Activated T-helper 2 cell treated with anti-CD3 and anti-CD28 coated beads, Interferon-gamma antibody, Interleukin-2, Interleukin-4, amounts not matched to agents 10 μg/mL and 5 μg/mL and 100 μg/mL, durations not matched to agents 14 hours and 24 hours and 36 hours (primary cell): ENCODE results near the gene TICAM1. TPM values are rescaled to one million over a fixed set of nuclear protein-coding genes. Genes with fewer than 3 reads are reported as not detected.
A peak's percentile ranks its signal among the peaks of the same experiment; 100 is the strongest.
"Not testable (repeated sequence)": the region's sequence is repeated elsewhere in the genome, so short reads cannot be mapped to it uniquely, and the experiment has no call there.

ENCODE experiments used
- DNase-seq: peaks from one replicate; pipeline ENCODE4 v3.0.0; 2021; ENCODE audit warnings: low spot score
- H3K27ac Mint-ChIP-seq: one replicate; pipeline ENCODE4 v1.8.0; 2021; ENCODE audit warnings: mixed read lengths
- H3K27me3 Mint-ChIP-seq: one replicate; pipeline ENCODE4 v1.8.0; 2021; ENCODE audit warnings: low read depth, mixed read lengths
- H3K36me3 Mint-ChIP-seq: one replicate; pipeline ENCODE4 v1.8.0; 2021; ENCODE audit warnings: low read depth, mixed read lengths
- H3K4me1 Mint-ChIP-seq: one replicate; pipeline ENCODE4 v1.8.0; 2021; ENCODE audit warnings: low read depth, mixed read lengths
- H3K4me3 Mint-ChIP-seq: one replicate; pipeline ENCODE4 v1.8.0; 2021; ENCODE audit warnings: low read depth, mild to moderate bottlenecking, moderate library complexity, mixed read lengths
- H3K9me3 Mint-ChIP-seq: one replicate; pipeline ENCODE4 v1.8.0; 2021; ENCODE audit warnings: mixed read lengths
- intact Hi-C: fragments of 100-400 bp; cut with micrococcal nuclease; formaldehyde crosslinking; loops from one replicate; pipeline ENCODE4 v1.15.1; 2023
- total RNA-seq: library from RNA; stranded (reverse); gene quantifications from 2 replicates; pipeline ENCODE4 v1.2.3, GENCODE V29; 2022

The TICAM1 gene
- total RNA-seq, 1 donor from 2014 or later = 30.4 TPM

DNA sequence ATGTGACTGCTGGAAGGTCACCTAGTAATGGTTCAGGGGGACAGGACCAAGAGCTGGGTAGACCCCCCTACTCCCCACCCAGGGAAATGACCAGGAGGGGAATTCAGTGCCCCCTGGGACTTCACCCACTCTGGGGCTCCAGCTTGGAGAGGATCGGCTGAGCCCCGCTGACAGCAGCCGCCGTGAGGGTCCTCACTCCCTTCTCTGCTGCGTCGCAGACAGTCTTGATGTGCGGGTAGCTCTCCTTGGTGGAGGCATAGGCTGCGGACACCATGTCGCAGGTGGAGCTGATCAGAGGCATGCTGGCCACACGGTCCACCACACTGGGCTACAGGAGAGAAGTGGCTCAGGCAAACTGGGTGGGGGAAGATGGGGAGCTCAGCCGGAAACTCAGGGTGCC lies 28.2 kb upstream of the TICAM1 start:
- H3K27ac Mint-ChIP-seq = no peak overlapping the region
- intact Hi-C loops = no loop called here
- no peaks in the 10 kb centered on the region for H3K4me1 Mint-ChIP-seq
- peaks cover 13% of the 10 kb centered on the region for H3K36me3 Mint-ChIP-seq
- H3K4me3 Mint-ChIP-seq = no peak overlapping the region
- no peak for DNase-seq
- no peaks in the 10 kb centered on the region for H3K9me3 Mint-ChIP-seq
- H3K27me3 Mint-ChIP-seq = no peaks in the 10 kb centered on the region

DNA sequence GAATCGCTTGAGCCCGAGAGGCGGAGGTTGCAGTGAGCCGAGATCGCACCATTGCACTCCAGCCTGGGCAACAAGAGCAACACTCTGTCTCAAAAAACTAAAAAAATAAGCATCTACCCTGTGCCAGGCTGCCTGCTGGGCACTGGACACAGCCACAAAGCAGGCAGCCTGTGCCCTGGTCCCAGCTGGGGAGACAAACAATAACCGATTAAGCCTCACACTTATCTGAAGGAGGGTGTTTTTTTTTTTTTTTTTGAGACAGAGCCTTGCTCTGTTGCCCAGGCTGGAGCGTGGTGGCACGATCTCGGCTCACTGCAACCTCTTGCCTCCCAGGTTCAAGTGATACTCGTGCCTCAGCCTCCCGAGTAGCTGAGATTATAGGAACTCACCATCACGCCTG lies 25.0 kb upstream of the TICAM1 start:
- peaks cover 22% of the 10 kb centered on the region for H3K36me3 Mint-ChIP-seq
- H3K9me3 Mint-ChIP-seq, H3K27ac Mint-ChIP-seq, intact Hi-C loops, H3K4me1 Mint-ChIP-seq, H3K27me3 Mint-ChIP-seq, DNase-seq, H3K4me3 Mint-ChIP-seq: not testable (repeated sequence)

DNA sequence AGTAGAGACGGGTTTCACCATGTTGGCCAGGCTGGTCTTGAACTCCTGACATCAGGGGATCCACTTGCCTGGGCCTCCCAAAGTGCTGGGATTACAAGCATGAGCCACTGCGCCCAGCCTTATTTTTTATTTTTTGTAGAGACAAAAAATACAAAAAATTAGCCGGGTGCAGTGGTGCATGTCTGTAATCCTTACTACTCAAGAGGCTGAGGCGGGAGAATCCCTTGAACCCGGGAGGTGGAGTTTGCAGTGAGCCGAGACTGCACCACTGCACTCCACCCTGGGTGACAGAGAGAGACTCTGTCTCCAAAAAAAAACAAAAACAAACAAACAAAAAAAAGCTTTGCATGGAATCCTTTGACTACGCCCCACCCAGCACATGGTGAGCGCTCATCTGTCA lies 22.0 kb upstream of the TICAM1 start:
- intact Hi-C loops, H3K27ac Mint-ChIP-seq, H3K4me1 Mint-ChIP-seq, H3K27me3 Mint-ChIP-seq, H3K9me3 Mint-ChIP-seq, DNase-seq, H3K4me3 Mint-ChIP-seq: not testable (repeated sequence)
- peaks cover 20% of the 10 kb centered on the region for H3K36me3 Mint-ChIP-seq

DNA sequence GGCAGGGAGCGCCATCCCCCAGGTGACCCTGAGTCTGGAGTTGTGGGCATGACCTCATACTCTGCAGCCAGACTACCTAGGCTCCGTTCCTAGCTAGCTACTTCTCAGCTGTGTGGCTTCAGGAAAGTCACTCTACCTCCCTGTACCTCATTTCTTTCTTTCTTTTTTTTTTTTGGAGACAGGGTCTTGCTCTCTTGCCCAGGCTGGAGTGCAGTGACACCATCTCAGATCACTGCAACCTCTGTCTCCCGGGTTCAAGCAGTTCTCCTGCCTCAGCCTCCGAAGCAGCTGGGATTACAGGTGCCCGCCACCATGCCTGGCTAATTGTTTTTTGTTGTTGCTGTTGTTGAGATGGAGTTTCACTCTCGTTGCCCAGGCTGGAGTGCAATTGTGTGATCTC lies 21.0 kb upstream of the TICAM1 start:
- H3K27ac Mint-ChIP-seq = no peak overlapping the region
- H3K27me3 Mint-ChIP-seq = no peaks in the 10 kb centered on the region
- intact Hi-C loops = no loop called here
- peaks cover 20% of the 10 kb centered on the region for H3K36me3 Mint-ChIP-seq
- H3K9me3 Mint-ChIP-seq = no peaks in the 10 kb centered on the region
- no peaks in the 10 kb centered on the region for H3K4me1 Mint-ChIP-seq
- no peak overlapping the region for H3K4me3 Mint-ChIP-seq
- no peak for DNase-seq

DNA sequence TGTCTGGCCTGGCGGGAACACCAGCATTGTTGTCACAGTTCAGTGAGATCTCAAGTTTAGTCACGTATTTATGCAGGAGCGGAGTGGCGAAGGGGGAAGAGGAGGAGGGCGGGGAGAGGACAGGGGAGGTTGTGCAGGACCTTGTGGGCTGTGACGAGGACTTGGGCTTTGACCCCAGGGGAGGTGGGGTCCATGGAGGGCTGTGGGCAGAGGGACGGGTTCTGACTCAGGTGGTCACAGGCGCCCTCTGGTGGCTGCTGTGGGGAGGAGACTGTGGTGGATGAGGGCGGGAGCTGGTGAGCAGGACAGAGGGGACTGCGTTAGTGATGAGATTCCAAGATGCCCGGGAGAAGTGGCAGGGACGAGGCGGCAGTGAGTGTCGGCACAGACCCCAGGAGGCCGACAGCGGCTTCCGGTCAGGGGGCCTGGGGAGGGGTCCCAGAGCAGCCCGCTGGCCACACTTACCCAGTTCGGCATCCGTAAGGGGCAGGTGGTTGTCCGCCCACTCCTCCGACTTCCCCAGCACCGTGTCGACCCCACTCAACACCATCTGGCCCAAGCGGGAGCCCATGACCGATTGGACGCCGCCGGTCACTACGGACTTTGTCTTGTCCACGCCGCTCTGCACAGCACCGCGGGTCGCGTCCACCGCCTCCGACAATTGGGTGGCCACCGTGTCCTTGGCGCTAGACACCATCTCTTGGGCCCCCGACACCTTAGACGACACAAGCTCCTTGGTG lies 20.2 kb upstream of the TICAM1 start:
- Mint-ChIP-seq H3K27me3 (no peaks in the 10 kb centered on the region), H3K4me3 (no peak overlapping the region), H3K36me3 (peaks cover 20% of the 10 kb centered on the region), H3K4me1 (no peaks in the 10 kb centered on the region), H3K9me3 (no peaks in the 10 kb centered on the region), H3K27ac (no peak overlapping the region)
- intact Hi-C loops = loop anchor here (1.0 kb wide), 1 partner anchor 40 kb away; no protein-coding TSS in a partner anchor
- peak; percentile 62 for DNase-seq

DNA sequence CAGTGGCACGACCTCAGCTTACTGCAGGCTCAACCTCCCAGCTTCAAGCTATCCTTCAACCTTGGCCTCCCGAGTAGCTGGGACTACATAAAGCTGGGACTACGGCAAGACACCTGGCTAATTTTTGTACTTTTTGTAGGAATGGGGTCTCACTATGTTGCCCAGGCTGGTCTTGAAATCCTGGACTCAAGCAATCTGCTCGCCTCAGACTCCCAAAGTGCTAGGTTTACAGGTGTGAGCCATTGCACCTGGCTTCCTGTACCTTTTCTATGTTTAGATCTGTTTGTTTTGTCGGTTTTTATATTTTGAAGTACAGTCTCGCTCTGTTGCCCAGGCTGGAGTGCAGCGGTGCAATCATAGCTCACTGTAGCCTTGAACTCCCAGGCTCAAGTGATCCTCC lies 17.5 kb upstream of the TICAM1 start:
- H3K9me3 Mint-ChIP-seq = no peaks in the 10 kb centered on the region
- DNase-seq = no peak
- H3K4me3 Mint-ChIP-seq = no peak overlapping the region
- intact Hi-C loops = no loop called here
- no peak overlapping the region for H3K27ac Mint-ChIP-seq
- H3K4me1 Mint-ChIP-seq = no peaks in the 10 kb centered on the region
- no peaks in the 10 kb centered on the region for H3K27me3 Mint-ChIP-seq
- peaks cover 20% of the 10 kb centered on the region for H3K36me3 Mint-ChIP-seq

DNA sequence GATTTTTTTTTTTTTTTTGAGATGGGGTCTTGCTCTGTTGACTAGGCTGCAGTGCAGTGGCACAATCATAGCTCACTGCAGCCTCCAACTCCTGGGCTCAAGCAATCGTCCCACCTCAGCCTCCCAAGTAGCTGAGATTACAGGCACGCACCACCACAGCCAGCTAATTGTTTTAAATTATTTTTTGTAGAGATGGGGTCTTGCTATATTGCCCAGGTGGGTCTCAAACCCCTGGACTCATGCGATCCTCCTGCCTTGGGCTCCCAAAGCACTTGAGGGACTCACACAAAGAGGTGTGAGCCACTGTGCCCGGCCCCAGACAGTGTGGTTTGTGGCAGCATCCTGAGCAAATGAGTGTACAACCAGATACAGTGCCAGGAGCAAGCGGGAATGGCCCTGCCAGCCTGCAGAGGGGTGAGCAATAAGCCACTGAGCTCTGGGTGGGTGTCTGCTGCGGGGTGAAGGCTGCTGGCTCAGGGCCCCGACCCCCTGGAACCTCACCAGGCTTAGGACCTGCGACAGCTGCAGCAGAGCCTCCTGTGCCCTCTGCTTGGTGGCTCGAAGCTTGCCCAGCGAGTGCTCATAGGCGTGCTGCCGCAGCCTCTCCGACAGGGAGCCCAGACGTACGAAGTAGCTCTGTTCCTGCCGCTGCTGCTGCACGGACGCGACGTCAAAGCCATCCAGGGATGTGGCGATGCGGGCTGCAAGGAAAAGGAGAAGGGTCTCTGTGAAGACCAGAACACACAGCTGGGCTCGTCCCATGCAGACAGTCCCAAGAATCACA lies 15.9 kb upstream of the TICAM1 start:
- no peak overlapping the region for H3K4me3 Mint-ChIP-seq
- DNase-seq = no peak
- H3K9me3 Mint-ChIP-seq = no peaks in the 10 kb centered on the region
- H3K27me3 Mint-ChIP-seq = no peaks in the 10 kb centered on the region
- H3K27ac Mint-ChIP-seq = no peak overlapping the region
- intact Hi-C loops = no loop called here
- peaks cover 26% of the 10 kb centered on the region for H3K36me3 Mint-ChIP-seq
- H3K4me1 Mint-ChIP-seq = no peaks in the 10 kb centered on the region

DNA sequence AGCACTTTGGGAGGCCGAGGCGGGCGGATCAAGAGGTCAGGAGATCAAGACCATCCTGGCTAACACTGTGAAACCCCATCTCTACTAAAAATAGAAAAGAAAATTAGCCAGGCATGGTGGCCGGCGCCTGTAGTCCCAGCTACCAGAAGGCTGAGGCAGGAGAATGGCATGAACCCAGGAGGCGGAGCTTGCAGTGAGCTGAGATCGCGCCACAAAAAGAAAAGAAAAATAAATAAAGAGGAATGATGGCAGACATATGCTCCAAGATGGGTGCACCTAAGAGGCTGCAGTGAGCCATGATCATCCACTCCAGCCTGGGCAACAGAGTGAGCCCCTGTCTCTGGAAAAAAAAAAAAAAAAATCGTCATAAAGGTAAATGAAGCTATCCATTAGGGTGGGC lies 14.5 kb upstream of the TICAM1 start:
- DNase-seq, H3K4me1 Mint-ChIP-seq, H3K4me3 Mint-ChIP-seq, H3K9me3 Mint-ChIP-seq, H3K27me3 Mint-ChIP-seq, H3K27ac Mint-ChIP-seq, intact Hi-C loops: not testable (repeated sequence)
- H3K36me3 Mint-ChIP-seq = peaks cover 23% of the 10 kb centered on the region

DNA sequence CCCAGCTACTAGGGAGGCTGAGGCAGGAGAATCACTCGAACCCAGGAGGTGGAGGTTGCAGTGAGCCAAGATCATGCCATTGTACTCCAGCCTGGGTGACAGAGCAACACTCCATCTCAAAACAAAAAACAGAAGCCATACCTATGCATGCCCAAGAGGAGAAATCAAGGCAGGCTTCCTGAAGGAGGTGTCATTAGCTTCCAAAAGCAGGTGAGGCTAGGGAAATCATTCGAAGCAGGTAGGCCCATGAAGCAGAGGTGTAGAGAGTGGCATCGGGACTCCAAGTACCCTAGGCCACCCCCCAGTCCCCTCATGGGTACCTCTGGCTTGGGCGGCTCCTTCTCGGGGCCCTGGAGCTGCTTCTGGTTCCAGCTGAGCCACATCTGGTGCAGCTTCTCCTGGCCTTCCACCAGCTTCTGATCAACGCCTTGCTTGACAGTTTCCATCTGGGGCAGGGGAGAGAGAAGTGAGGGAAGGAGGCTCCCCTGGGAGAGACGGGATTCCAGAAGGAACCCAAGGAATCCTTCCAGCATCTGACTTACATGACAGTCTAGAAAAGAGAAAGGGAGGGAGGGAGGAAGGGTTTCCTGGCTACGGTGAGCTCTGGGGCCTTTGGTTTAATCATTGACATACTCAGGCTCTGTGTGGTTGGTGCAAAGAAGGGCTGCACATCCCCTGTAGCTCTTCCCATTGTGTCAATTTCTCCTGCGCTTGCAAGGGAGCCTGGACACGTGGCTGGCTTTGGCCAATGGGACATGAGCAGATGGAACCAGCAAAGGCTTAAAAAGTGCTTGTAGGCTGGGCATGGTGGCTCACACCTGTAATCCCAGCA lies 13.1 kb upstream of the TICAM1 start:
- Mint-ChIP-seq H3K36me3 (peaks cover 31% of the 10 kb centered on the region), H3K27ac (no peak overlapping the region), H3K4me1 (peaks cover 8% of the 10 kb centered on the region), H3K27me3 (no peaks in the 10 kb centered on the region), H3K9me3 (no peaks in the 10 kb centered on the region), H3K4me3 (no peak overlapping the region)
- DNase-seq = no peak
- intact Hi-C loops = no loop called here

DNA sequence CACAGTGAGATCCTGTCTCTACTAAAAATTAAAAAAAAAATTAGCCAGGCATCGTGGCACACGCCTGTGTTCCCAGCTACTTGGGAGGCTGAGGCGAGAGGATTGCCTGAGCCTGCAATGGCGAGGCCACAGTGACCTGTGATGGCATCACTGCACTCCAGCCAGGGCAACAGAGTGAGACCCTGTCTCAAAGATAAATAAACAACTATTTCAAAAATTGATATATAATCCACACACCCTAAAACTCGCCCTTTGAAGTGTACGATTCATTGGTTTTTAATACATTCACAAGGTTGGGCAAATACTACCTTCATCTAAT lies 12.1 kb upstream of the TICAM1 start:
- intact Hi-C loops = no loop called here
- Mint-ChIP-seq H3K4me3 (no peak overlapping the region), H3K27me3 (no peaks in the 10 kb centered on the region), H3K4me1 (peaks cover 8% of the 10 kb centered on the region), H3K36me3 (peaks cover 38% of the 10 kb centered on the region), H3K9me3 (no peaks in the 10 kb centered on the region), H3K27ac (no peak overlapping the region)
- no peak for DNase-seq

DNA sequence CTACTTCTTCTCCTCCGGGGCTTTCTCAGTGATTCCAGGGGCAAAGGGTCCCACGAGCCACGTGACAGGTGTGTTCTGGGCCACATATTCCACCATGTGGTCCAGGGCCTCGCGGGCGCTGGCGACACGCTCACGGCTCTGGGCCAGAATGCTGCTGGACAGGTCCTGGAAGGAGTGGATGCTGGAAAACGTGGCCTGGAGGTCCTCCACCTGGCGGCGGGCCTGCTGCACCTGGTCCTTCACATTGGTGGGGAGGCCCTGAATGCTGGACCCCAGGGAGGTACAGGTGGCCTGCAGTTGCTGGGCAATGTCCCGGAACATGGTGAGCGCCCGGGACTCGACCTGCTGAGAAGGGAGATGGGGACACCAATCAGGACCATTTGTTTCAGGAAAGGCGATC lies 7.7 kb upstream of the TICAM1 start:
- Mint-ChIP-seq H3K9me3 (no peaks in the 10 kb centered on the region), H3K27me3 (no peaks in the 10 kb centered on the region), H3K27ac (no peak overlapping the region), H3K4me1 (peaks cover 8% of the 10 kb centered on the region), H3K36me3 (peaks cover 35% of the 10 kb centered on the region), H3K4me3 (no peak overlapping the region)
- DNase-seq = no peak
- intact Hi-C loops = no loop called here

DNA sequence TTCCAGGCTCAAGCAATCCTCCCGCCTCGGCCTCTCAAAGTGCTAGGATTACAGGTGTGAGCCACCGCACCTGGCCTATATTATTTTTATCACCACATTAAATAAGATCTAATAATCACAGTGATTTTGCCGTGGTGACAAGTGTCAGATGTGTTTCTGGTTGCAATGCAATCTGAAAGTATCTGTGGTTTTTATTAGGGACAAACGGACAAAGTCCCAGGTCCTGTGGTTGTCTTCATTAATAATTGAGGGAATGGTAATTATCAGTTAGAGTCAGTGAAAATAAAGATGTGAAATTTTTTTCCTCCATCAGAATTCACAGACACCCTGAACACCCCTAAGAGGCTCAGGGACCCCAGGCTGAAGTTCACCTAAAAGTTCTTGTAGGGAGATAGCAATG lies 1.3 kb upstream of the TICAM1 start:
- H3K4me1 Mint-ChIP-seq = peaks cover 17% of the 10 kb centered on the region

DNA sequence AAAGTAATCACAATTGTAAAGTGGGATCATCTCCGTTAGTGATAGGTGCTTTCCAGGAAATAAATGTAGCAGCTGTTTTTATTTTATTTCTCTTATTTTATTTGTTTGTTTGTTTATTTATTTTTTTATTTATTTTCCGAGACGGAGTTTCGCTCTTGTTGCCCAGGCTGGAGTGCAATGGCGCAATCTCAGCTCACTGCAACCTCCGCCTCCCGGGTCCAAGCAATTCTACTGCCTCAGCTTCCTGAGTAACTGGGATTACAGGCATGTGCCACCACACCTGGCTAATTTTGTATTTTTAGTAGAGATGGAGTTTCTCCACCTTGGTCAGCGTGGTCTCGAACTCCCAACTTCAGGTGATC lies 448 bp upstream of the TICAM1 start:
- Mint-ChIP-seq H3K4me1 (peaks cover 17% of the 10 kb centered on the region), H3K27ac (peak overlapping the region; percentile 78), H3K36me3 (peaks cover 23% of the 10 kb centered on the region), H3K4me3 (peak overlapping the region; percentile 96)
- DNase-seq, H3K9me3 Mint-ChIP-seq, H3K27me3 Mint-ChIP-seq, intact Hi-C loops: not testable (repeated sequence)

More for the DNA sequence above, 1.3 kb upstream of the TICAM1 start:
- intact Hi-C loops = no loop called here
- H3K4me3 Mint-ChIP-seq = peak overlapping the region; percentile 52
- DNase-seq = no peak
- no peaks in the 10 kb centered on the region for H3K27me3 Mint-ChIP-seq
- H3K36me3 Mint-ChIP-seq = peaks cover 27% of the 10 kb centered on the region
- H3K9me3 Mint-ChIP-seq = no peaks in the 10 kb centered on the region
- peak overlapping the region; percentile 38 for H3K27ac Mint-ChIP-seq
